NCI-H128 (cell line): ENCODE measurements around the gene RBM28.
"Not testable (repeated sequence)": the region's sequence is repeated elsewhere in the genome, so short reads cannot be mapped to it uniquely, and the experiment has no call there.

Source experiments
- DNase-seq: peaks from one replicate; lab custom pipeline; 2025; ENCODE audit not compliant: unreplicated experiment; lab: John Stamatoyannopoulos, UW

Gene RBM28

GRCh38 chr7:128284102-128284501 lies 59.6 kb downstream of the RBM28 start:
- DNase-seq, result no peak

- no peak for DNase-seq
Measured at GRCh38 chr7:128281605-128282380, 61.9 kb downstream of the RBM28 start.

- not testable (repeated sequence) for DNase-seq
Measured at GRCh38 chr7:128280451-128280850, 63.3 kb downstream of the RBM28 start.

- no peak for DNase-seq
Measured at GRCh38 chr7:128279124-128279713, 64.5 kb downstream of the RBM28 start.

- DNase-seq, result no peak
Measured at GRCh38 chr7:128278366-128278765, 65.3 kb downstream of the RBM28 start.

- no peak for DNase-seq
Measured at GRCh38 chr7:128275681-128276080, 68.0 kb downstream of the RBM28 start.

GRCh38 chr7:128274884-128275603 lies 68.7 kb downstream of the RBM28 start:
- DNase-seq, result no peak

GRCh38 chr7:128274246-128274883 lies 69.3 kb downstream of the RBM28 start:
- no peak for DNase-seq

- DNase-seq, result no peak
Measured at GRCh38 chr7:128271942-128272481, 71.7 kb downstream of the RBM28 start.

- no peak for DNase-seq
Measured at GRCh38 chr7:128271471-128271941, 72.2 kb downstream of the RBM28 start.

GRCh38 chr7:128270826-128271272 lies 72.9 kb downstream of the RBM28 start:
- DNase-seq, result no peak

- DNase-seq, result no peak
Measured at GRCh38 chr7:128268233-128268632, 75.5 kb downstream of the RBM28 start.

GRCh38 chr7:128267595-128267924 lies 76.1 kb downstream of the RBM28 start:
- no peak for DNase-seq

- DNase-seq, result peak; percentile 6
Measured at GRCh38 chr7:128266883-128267594, 76.7 kb downstream of the RBM28 start.

GRCh38 chr7:128266529-128266882 lies 77.2 kb downstream of the RBM28 start:
- no peak for DNase-seq

- DNase-seq, result no peak
Measured at GRCh38 chr7:128265906-128266300, 77.8 kb downstream of the RBM28 start.

GRCh38 chr7:128265156-128265905 lies 78.4 kb downstream of the RBM28 start:
- DNase-seq, result no peak

GRCh38 chr7:128264477-128264876 lies 79.2 kb downstream of the RBM28 start:
- no peak for DNase-seq

GRCh38 chr7:128263420-128263819 lies 80.3 kb downstream of the RBM28 start:
- no peak for DNase-seq
